Transverse colon (tissue), 4 donors: Measurements from ENCODE around the gene TYRP1. TPM values are rescaled to one million over a fixed set of nuclear protein-coding genes. Genes with fewer than 3 reads are reported as not detected.

Experiments
- DNase-seq: peaks from one replicate; pipeline ENCODE4 v3.0.0-alpha.2; 2019
- H3K27ac ChIP-seq, 4 donors: fragments of 200-600 bp; sonication (generic); 2 replicates each; pipeline ENCODE4 v1.5.1; 2016 to 2018; ENCODE audit warnings: inconsistent platforms in 4 of 4
- H3K27me3 ChIP-seq: fragments of 200-600 bp; sonication (generic); 2 replicates; pipeline ENCODE4 v1.5.1; 2017; ENCODE audit warnings: inconsistent platforms
- H3K36me3 ChIP-seq, 4 donors: fragments of 200-600 bp; sonication (generic); 2 replicates each; pipeline ENCODE4 v1.5.1; 2017 to 2019; ENCODE audit warnings: inconsistent platforms in 4 of 4
- H3K4me1 ChIP-seq, 4 donors: fragments of 200-600 bp; sonication (generic); 2 replicates each; pipeline ENCODE4 v1.5.1; 2017 to 2020; ENCODE audit warnings: inconsistent platforms in 4 of 4
- H3K4me3 ChIP-seq, 4 donors: fragments of 200-600 bp; sonication (generic); 1 replicate in 1 of 4; 2 replicates in 3 of 4; pipeline versions ENCODE4 v1.5.1 to v1.6.1; 2017 to 2019; ENCODE audit warnings: inconsistent platforms in 4 of 4
- H3K9me3 ChIP-seq, 2 donors: fragments of 200-600 bp; sonication (generic); 2 replicates each; pipeline ENCODE4 v1.5.1; 2017 to 2019; ENCODE audit warnings: inconsistent platforms in 2 of 2
- EP300 ChIP-seq: sonication (generic); formaldehyde crosslinking; IDR thresholded peaks from one replicate; pipeline ENCODE4 v1.6.1; 2017; ENCODE audit warnings: antibody characterized with exemption, low read depth
- POLR2A ChIP-seq: fragments of 450-650 bp; IDR thresholded peaks from one replicate; pipeline ENCODE4 v1.6.1; 2016; ENCODE audit warnings: antibody characterized with exemption, mild to moderate bottlenecking, moderate library complexity
- POLR2AphosphoS5 ChIP-seq, 3 donors: sonication (generic); formaldehyde crosslinking; IDR thresholded peaks; one replicate each; pipeline ENCODE4 v1.6.1; 2016; ENCODE audit warnings: antibody characterized with exemption in 3 of 3
- WGBS, 2 donors: methylation state at CpG; one replicate each; pipeline ENCODE4 v1.1.5; 2018; ENCODE audit warnings: low coverage in 1 of 2; 5-methylcytosine and 5-hydroxymethylcytosine counted together
- in situ Hi-C, 4 donors: fragments of 200-750 bp; cut with MboI; loops; one replicate each; pipeline versions ENCODE4 v1.15.0 to v1.15.1; 2017; ENCODE audit warnings: low sequenced_read_pairs in 3 of 4, low pct_ligation_motif_present in 1 of 4, low pct_unique_long_range_greater_than_20kb in 1 of 4
- intact Hi-C: fragments of 100-400 bp; cut with DNase I; formaldehyde crosslinking; loops from one replicate; pipeline ENCODE4 v1.15.1; 2023; ENCODE audit warnings: low total_unique reads
- total RNA-seq, 4 donors: library from RNA; depleted of rRNA; stranded (reverse); fragments of >200 nt; gene quantifications; one replicate each; pipeline ENCODE4 v1.1.0, GENCODE V29; 2016
- TF ChIP-seq, protein P1 (sequence below), 5 experiments: fragments of 200-600 bp in 3 of 5; fragments of 450-650 bp in 2 of 5; sonication (generic) in 3 of 5; IDR thresholded peaks; 1 replicate in 2 of 5; 2 replicates in 3 of 5; pipeline ENCODE4 v1.5.1; 2016 to 2017; ENCODE audit warnings: antibody characterized with exemption in 5 of 5, inconsistent platforms in 3 of 5, mild to moderate bottlenecking in 2 of 5, moderate library complexity in 1 of 5

The TYRP1 gene
- total RNA-seq, 4 donors from 2014 or later: 0.41 TPM; not detected in 3

DNA sequence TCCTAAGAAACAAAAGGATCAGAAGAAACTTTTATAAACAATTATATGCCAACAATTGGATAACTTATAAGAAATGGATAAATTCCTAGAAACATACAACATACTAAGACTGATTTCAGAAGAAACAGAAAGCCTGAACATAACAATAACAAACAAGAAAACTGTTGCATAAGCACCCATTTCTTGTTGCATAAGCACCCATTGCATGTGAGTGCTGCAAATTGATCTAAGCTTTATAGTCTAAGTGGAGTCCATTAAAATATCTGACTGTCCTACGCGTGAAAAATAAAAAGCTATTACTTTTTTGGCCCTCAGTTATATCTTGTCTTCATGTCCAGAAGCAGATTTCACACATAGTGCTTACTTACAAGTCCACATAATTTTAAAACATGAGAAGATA lies 19.3 kb downstream of the TYRP1 start:
- in situ Hi-C loops: loop anchor here (10.0 to 25.0 kb wide), 3 partner anchors 175 to 375 kb away; no protein-coding TSS in a partner anchor
- Histone ChIP-seq H3K4me3 (no peak overlapping the region), H3K27me3 (no peaks in the 10 kb centered on the region), H3K9me3 (no peaks in the 10 kb centered on the region), H3K4me1 (no peaks in the 10 kb centered on the region), H3K27ac (no peak overlapping the region), H3K36me3 (no peaks in the 10 kb centered on the region)
- intact Hi-C loops: no loop called here
- no peak for DNase-seq
- 80 to 91% methylated on average over 2 of the region's 2 CpGs for WGBS, 2 donors
- TF ChIP-seq POLR2A (no peak), EP300 (no peak), POLR2AphosphoS5 (IDR thresholded peaks at IDR 0.05) (no peak)
- TF ChIP-seq, protein P1, sequence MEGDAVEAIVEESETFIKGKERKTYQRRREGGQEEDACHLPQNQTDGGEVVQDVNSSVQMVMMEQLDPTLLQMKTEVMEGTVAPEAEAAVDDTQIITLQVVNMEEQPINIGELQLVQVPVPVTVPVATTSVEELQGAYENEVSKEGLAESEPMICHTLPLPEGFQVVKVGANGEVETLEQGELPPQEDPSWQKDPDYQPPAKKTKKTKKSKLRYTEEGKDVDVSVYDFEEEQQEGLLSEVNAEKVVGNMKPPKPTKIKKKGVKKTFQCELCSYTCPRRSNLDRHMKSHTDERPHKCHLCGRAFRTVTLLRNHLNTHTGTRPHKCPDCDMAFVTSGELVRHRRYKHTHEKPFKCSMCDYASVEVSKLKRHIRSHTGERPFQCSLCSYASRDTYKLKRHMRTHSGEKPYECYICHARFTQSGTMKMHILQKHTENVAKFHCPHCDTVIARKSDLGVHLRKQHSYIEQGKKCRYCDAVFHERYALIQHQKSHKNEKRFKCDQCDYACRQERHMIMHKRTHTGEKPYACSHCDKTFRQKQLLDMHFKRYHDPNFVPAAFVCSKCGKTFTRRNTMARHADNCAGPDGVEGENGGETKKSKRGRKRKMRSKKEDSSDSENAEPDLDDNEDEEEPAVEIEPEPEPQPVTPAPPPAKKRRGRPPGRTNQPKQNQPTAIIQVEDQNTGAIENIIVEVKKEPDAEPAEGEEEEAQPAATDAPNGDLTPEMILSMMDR (IDR thresholded peaks at IDR 0.05): no peak

GRCh38 chr9:12715268-12715667 lies 22.1 kb downstream of the TYRP1 start:
- no peaks in the 10 kb centered on the region for H3K4me1 ChIP-seq
- no peaks in the 10 kb centered on the region for H3K9me3 ChIP-seq
- 82 to 83% methylated on average over 3 of the region's 3 CpGs for WGBS, 2 donors
- no peaks in the 10 kb centered on the region for H3K27me3 ChIP-seq
- intact Hi-C loops (no loop called here), in situ Hi-C loops (loop anchor here (10.0 to 25.0 kb wide), 3 partner anchors 172 to 372 kb away; no protein-coding TSS in a partner anchor)
- no peak for DNase-seq
- no peak overlapping the region for H3K4me3 ChIP-seq
- no peaks in the 10 kb centered on the region for H3K36me3 ChIP-seq
- H3K27ac ChIP-seq: no peak overlapping the region
- no peak for TF ChIP-seq POLR2AphosphoS5 (IDR thresholded peaks at IDR 0.05)
- TF ChIP-seq, protein P1 (IDR thresholded peaks at IDR 0.05): no peak

GRCh38 chr9:12716823-12717600 lies 23.8 kb downstream of the TYRP1 start:
- TF ChIP-seq EP300 (no peak), POLR2A (no peak), POLR2AphosphoS5 (IDR thresholded peaks at IDR 0.05) (no peak)
- TF ChIP-seq, protein P1 (IDR thresholded peaks at IDR 0.05): no peak
- no peak for DNase-seq
- WGBS, 2 donors: 57 to 67% methylated on average over 5 of the region's 5 CpGs
- in situ Hi-C loops: loop anchor here (10.0 to 25.0 kb wide), 3 partner anchors 170 to 370 kb away; no protein-coding TSS in a partner anchor
- H3K27me3 ChIP-seq: no peaks in the 10 kb centered on the region
- no peak overlapping the region for H3K4me3 ChIP-seq
- H3K27ac ChIP-seq: no peak overlapping the region
- intact Hi-C loops: no loop called here
- H3K4me1 ChIP-seq: no peaks in the 10 kb centered on the region
- no peaks in the 10 kb centered on the region for H3K9me3 ChIP-seq
- H3K36me3 ChIP-seq: no peaks in the 10 kb centered on the region

DNA sequence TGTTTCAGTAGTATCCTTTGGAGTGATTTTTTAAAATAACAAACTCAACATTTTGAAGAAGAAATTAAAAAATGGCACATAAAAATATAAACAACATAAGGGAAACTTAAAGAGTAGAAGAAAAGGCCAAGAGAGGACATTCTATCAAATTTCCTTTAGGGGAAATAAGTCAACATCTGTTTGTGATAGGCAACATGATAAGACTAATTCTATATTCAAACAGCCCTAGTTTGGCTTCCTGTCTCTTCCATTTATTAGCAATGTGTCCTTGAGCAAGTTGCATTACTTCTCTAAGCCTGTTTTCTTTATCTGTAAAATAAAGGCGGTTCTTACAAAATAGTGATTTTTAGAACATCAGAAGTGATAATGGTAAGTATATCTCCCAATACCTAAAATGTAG lies 24.7 kb downstream of the TYRP1 start:
- intact Hi-C loops: no loop called here
- TF ChIP-seq EP300 (no peak), POLR2AphosphoS5 (IDR thresholded peaks at IDR 0.05) (no peak), POLR2A (no peak)
- TF ChIP-seq, protein P1 (IDR thresholded peaks at IDR 0.05): no peak
- 91 to 95% methylated on average over 1 of the region's 1 CpG for WGBS, 2 donors
- Histone ChIP-seq H3K9me3 (no peaks in the 10 kb centered on the region), H3K27me3 (no peaks in the 10 kb centered on the region), H3K4me3 (no peak overlapping the region), H3K27ac (no peak overlapping the region), H3K4me1 (no peaks in the 10 kb centered on the region), H3K36me3 (no peaks in the 10 kb centered on the region)
- in situ Hi-C loops: loop anchor here (10.0 to 25.0 kb wide), 3 partner anchors 169 to 369 kb away; no protein-coding TSS in a partner anchor
- DNase-seq: no peak
